ENCODE measurements around the gene AVL9.

AVL9 gene

GRCh38 chr7:32535162-32535702 is 39.9 kb downstream of the AVL9 start:
- no peak for DNase-seq

DNA sequence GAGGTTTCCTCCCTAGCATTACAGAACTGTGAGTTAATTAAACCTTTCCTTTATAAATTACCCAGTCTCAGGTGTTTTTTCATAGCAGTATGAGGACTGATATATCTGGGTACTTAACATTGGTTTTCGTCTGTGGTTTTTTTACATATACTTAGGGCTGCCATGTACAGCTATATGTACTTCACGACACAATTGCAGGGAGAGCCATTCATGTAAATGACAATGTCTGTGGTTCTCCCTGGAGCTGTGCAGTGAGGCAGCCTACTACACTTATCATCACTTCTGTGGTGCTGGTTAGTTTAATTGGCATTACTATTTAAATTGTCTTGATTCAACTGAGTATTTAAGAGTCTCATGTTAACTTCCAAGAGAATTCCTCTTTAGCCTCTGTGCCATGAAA is 40.7 kb downstream of the AVL9 start:
- DNase-seq = no peak

GRCh38 chr7:32536585-32536984 is 41.3 kb downstream of the AVL9 start:
- DNase-seq = no peak

GRCh38 chr7:32537760-32538159 is 42.5 kb downstream of the AVL9 start:
- no peak for DNase-seq

DNA sequence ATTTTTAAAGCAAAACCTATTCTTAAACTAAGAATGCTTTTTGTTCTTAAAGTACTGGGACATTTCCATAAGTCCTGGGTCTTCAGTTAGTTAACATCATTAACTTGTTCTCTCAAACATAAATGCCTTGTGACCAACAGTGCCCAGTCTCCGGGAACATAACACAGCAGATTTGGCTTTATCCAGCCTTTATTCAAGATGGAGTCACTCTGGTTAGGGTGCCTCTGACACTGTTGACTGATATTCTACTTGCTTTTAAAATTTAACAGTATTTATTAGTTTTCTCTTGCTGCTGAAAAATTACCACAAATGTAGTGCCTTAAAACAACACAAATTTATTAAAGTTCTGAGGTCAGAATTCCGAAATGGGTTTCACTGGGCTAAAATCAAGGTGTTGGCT is 44.1 kb downstream of the AVL9 start:
- DNase-seq = no peak

DNA sequence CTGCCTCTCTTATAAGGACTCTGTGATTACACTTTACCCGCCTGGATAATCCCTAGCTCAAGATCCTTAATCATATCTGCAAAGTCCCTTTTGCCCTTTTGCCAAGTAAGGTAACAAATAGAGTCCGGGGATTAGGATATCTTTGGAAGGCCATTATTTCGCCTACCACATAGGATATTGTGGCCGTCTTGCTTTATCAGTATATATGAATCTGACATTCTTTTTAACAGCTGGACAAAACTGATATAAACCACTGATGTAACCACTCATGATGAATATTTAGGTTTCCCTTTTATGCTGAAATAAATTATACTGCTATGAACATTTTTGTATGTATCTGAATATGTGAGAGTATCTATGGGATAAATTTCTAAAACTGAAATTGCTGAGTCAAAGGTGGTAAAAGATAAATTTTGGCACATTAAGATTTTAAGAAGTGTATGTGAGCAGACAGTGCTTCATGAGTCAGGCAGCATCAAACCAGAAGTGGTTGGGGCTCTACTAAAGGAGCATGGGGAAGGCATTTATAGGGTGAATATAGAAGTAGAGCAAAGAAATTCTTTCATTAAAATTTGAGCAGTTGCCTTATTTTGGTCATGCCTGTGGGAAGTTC is 44.7 kb downstream of the AVL9 start:
- DNase-seq = no peak

- no peak for DNase-seq
Observed at GRCh38 chr7:32542595-32542994, 47.3 kb downstream of the AVL9 start.

DNA sequence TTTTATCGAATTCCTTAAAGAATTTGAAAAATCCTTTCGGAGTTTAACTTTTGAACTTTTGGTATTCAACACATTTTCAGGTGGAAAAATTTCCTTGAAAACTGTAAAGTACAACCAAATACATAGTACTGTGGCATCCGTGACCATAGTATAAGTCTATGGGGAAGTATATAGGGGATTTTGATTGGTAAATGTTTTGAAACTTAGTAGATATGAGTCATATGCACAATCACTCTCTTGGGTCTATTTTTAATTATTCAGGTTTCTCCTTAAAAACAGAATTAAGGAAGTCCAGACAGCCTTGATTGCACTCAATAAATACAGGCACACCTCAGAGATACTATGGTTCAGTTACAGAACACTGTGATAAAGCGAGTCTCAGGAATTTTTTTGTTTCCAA is 64.2 kb downstream of the AVL9 start:
- no peak for DNase-seq

- no peak for DNase-seq
Observed at GRCh38 chr7:32560075-32560474, 64.8 kb downstream of the AVL9 start.

- no peak for DNase-seq
Observed at GRCh38 chr7:32561613-32562012, 66.3 kb downstream of the AVL9 start.

DNA sequence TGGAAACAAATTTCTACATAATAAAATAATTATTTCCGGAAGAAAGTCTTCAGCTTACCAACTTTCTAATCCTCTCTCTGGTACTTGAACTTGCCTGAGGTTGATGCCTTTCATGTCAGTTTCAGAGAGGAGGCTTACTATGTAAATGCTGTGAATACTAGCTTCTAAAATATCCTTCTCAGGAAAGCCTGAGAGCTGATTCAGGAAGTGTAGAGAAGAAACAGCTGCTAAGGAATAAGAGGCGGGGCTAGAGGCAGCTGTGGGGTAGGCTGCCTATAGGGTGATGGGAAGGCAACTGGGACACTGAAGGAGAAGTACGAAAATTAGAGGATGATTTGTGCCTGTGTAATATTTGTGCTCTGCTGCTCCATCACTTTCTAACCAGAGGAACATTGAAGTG is 69.3 kb downstream of the AVL9 start:
- no peak for DNase-seq

DNA sequence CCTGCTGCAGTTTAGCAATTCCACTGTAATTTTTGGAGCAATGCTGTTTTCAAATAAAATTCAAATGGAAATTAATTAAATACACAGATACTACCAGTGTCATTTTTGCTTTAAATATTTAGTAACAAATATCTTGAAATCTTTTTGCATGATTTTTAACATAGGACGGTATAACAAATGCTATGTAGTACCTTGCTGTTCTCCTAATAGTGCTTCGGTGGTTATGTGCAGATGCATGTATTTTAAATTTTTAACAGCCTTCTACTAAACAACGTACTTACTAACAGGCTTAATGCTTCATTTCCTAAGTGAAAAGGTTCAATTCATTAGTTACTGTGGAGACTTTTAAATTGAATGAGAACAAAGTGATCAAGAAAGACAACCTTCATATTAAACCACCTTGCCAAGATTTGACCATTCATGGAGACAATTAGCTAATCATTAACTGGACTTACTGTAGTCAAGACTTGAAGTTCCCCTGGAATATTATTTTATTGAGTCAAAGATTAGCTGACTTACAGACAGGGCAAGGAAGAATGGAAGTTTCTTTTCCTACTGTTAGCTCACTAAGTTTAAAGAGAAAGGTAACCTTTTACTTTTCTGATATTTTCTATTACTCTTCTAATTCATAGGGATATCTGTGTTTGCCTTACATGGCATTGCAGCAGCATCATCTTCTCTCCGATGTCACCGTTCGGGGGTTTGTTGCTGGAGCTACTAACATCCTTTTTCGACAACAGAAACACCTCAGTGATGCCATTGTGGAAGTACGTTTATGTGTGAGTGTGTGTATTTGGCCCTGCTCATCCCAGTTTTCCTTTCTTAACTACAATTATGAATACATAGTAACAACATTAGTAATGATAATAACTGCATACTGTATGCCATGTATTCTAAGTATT is 74.3 kb downstream of the AVL9 start:
- no peak for DNase-seq

GRCh38 chr7:32573110-32573687 is 77.9 kb downstream of the AVL9 start:
- DNase-seq = no peak

DNA sequence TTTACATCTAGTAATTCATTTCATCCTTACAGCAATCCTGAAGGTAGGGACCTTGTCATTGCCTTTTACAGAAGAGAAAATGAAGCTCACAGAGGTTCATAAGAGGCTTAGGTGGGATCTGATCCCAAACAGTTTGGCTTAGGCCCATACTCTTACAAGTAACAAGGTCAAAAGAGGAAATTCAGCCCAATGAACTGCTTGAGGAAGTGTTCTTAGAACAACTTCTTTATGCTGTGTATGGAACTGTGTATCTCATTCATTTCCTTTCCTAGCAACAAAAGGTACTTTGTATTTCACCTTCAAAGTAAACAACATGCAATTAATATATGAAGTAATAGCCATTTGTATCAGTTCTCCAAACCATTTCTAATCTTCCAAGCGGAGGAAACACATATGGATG is 79.3 kb downstream of the AVL9 start:
- DNase-seq = no peak

- DNase-seq = no peak
Observed at GRCh38 chr7:32577421-32577820, 82.1 kb downstream of the AVL9 start.

DNA sequence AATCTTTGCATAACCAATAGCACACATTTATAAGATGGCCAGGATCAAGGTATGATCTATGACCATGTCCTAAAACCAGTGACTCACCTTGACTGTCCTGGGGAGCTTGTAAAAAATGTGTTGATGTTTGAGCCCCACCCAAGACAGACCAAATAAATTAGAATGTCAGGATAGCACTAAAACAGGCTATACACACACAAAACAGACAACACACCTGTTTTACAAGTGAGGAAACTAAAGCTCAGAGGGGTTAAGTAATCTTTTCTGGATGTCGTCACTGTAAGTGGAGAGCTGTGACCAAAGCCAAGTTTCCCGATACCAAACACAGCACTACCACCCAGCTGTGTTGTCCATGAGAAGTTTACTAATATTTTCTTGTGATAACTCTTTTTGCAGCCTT is 84.5 kb downstream of the AVL9 start:
- DNase-seq = no peak

GRCh38 chr7:32580646-32581045 is 85.4 kb downstream of the AVL9 start:
- no peak for DNase-seq

DNA sequence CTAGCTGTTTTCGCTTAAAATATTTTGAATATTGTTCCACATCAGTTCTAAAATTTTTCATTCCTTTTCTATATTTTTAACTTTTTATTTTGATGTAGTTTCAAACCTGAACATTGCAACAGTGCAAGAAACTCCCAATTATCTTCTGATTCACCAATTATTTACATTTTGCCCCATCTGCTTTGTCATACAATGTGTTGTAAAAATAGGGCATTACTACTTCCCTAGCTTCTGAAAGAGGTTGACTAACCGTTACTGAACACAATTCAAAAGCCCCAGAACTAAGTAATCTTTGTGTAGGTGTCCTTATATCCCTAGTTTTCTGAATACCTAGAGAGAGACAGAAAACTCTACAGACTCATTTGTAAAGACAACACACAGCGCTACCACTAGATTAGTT is 86.7 kb downstream of the AVL9 start:
- no peak for DNase-seq

DNA sequence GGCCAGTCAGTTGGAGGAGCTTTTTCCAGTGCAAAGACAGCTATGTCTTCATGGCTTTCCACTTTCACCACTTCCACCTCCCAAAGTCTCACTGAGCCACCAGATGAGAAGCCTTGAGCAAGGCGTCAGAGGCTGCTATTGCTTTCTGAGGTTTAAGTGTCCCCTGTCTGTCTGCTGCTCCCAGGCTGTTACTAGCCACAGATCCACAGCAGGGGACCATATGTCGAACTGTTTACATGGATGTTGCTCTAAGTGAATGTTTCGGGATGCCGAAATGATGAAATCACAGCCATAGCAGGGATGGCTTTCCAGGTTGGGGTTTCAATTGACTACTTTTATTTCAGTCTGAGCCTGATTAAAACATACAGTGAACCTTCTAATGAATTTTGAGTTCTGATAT is 88.5 kb downstream of the AVL9 start:
- DNase-seq = no peak

GRCh38 chr7:32586291-32587221 is 91.3 kb downstream of the AVL9 start:
- DNase-seq = no peak

GRCh38 chr7:32587411-32587948 is 92.2 kb downstream of the AVL9 start:
- no peak for DNase-seq

GRCh38 chr7:32588657-32589056 is 93.4 kb downstream of the AVL9 start:
- DNase-seq = no peak

GRCh38 chr7:32591938-32592337 is 96.6 kb downstream of the AVL9 start:
- DNase-seq = no peak
